GM19468 (cell line): ENCODE data around the gene PLA1A.
"Not testable (repeated sequence)": the region's sequence is repeated elsewhere in the genome, so short reads cannot be mapped to it uniquely, and the experiment has no call there.

Source experiments
- ATAC-seq: cut with Tn5 transposase; IDR thresholded peaks from one replicate; pipeline ENCODE4 v1.9.1; 2021; ENCODE audit warnings: mild to moderate bottlenecking, moderate library complexity, moderate number of reproducible peaks; ENCODE audit not compliant: unreplicated experiment; ENCODE audit errors: extremely low read depth

Gene PLA1A

DNA sequence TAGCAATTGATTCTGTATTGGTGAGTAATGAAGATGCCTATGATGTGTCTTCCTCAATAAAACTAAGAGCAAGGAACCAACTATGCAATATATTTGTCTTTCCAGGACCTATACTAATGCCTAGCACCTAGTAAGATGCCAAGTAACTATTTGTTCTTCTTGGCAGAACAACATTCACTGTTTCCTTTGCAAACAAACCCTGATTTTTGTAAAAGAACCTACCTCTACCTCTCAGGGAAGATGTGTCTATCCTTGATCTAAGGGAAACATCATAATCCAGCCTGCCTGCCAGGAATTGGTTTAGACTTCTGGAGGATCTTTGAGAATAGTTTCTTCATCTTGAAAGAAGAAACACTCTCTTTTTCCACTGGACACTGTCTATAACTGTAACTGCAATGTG lies 22.2 kb upstream of the PLA1A start:
- no peak for ATAC-seq

DNA sequence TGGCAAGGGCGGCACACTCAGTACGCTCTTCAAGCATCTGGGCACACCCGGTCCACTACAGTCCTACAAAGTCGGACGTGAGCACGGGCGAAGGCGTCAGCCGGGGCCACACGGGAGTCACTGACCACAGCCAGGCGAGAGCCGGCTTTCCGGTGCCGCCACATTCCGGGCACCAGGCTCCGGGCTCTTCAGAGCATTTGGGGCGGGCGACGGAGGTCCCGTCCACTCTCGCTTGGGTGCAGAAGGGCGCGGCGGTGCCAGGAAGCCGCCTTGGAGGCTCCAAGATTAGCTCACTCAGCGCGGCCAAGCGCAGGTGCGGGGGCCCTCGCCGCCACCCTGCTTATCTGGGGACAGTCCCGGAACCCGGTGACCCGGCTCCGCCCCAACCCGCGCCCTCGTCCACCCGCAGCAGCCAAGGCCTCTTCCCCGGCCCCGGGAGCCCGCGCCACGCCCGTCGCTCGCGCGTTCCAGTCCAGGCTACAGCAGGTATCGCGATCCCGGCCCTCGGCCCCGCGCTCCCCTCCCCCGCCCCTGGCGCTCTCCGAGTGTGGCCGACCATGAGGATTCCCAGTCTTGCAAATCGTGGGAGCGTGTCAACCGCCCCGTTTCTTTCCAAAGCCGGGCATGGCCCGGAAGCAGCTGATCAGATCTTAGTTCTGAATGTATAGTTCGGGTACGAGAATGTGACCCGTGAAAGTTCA lies 18.2 kb upstream of the PLA1A start, which contains the start of gene ADPRH:
Gene ADPRH, plus strand, starts transcription at position 127 of the 701 bp plus-strand sequence. CDS start 2,678 bp downstream, outside the sequence.
- ATAC-seq: peak; percentile 31

DNA sequence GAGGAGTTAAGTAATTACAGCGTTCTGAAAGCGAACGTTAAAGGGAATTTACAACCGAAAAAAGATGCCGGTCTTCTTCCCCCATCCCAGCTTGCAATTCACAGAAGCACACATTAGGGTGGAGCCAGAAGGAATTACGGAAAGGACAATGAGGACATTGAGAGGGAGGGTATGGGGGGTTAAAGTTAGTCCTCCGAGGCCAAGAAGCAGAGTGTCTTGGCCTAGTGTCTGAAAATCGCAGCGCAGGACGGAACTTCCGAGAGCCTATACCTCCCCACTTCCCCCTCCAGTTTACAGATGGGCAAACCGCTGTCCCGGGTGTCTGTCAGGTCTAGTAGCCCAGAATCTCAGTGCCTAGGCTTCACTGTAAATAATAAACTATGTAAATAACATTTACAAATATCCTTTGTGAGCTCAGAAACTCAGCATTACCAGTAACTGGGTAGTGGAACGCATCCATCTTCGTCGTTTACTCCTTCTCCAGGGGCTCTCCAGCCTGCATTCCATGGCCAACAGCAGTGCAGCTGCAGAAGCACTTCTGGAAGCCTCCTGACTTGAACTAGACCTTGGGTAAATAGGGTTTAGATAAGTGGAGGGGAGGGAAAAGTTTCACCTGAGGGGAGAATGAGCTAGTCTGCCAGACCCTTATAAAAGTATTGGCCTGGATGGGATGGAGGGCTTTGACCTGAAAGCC lies 17.5 kb upstream of the PLA1A start:
- ATAC-seq: peak; percentile 78

DNA sequence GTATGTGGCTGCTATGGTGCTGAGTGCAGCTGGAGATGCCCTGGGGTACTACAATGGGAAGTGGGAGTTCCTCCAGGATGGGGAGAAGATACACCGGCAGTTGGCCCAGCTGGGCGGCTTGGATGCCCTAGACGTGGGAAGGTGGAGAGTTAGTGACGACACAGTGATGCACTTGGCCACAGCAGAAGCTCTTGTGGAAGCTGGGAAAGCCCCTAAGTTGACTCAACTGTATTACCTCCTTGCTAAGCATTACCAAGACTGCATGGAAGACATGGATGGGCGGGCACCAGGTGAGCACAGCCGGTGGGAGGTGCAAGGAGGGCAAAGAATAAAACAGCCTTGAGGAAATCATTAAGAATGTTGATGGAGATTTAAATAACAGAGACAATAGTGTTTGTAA lies 15.5 kb upstream of the PLA1A start:
- no peak for ATAC-seq

DNA sequence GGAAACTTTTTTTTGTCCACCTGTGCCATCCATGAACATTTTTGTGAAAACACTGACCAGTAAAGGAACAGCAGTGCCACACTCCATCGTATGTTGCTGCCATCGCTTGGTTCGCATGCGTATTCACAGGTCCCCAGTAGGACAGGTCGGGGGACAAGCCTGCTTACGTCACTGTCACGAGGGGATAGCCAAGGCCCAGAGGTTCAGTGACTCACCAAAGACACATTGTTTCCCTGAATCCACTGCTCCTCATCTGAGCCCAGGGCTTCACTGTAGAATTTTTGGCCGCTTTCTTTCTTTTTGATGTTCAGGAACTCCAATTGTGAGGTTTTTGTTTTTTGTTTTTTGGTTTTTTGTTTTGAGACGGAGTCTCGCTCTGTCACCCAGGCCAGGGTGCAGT lies 12.5 kb upstream of the PLA1A start:
- no peak for ATAC-seq

DNA sequence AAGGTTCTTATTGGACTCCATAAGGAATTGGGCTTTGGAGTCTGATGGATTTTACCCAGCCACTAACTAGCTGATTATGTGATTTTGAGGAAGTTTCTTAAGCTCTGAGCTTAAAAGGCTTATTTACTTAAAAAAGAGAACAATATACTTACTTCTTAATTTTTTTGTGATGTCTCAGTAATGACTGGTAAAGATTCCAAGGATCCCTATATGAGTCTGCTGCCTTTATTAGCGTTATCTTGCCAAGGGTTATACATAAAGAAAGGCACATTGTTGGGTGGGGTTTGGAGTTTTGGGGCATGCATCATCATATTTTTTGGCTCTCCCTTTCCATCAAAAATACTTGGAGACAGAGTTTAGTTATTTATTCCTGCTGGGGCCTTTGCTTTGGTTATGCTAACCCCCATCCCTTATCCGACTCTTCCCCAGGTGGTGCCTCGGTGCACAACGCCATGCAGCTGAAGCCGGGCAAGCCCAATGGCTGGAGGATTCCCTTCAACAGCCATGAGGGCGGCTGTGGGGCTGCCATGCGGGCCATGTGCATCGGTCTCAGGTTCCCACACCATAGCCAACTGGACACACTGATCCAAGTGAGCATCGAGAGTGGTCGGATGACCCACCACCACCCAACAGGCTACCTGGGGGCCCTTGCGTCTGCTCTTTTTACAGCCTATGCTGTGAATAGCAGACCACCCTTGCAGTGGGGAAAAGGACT lies 11.7 kb upstream of the PLA1A start:
- ATAC-seq: no peak

DNA sequence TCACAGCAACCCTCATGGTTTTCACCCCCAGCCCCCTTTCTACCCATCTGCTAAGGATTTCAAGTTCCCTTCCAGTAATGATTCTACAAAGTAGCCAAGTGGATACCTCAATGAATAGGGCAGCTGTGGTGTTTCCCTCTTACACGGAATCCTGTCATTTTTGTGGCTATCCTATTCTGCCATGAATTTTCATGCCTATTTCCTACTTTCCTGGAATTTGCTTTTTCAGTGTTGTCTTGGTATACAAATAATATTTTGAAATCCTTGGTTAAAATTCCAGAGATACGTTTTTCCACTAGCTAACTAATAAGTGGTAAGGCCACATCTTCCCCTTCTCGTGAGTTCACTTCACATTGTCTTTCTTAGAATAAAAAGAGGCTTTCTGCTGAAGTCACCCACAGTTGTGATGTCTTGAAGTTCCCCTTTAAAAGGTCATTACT lies 10.9 kb upstream of the PLA1A start:
- no peak for ATAC-seq

DNA sequence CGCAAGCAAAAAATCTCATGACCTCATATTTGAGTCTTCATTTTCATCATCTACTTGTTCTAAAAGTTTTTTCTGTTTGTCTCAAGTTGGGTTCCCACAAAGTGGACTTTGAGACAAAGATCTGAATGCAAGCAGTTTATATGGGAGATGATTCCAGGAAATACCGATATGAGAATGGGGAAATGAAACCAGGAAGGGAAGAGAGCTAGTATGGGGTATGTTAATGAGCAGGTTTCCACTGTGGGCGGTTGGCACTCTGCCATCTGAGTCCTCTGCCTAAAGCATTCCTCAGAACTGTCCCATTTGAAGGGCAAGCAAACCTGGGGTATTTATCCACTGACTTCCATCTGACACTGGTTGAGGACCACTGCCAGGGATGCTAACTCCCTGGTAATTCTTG lies 9.6 kb upstream of the PLA1A start:
- no peak for ATAC-seq

DNA sequence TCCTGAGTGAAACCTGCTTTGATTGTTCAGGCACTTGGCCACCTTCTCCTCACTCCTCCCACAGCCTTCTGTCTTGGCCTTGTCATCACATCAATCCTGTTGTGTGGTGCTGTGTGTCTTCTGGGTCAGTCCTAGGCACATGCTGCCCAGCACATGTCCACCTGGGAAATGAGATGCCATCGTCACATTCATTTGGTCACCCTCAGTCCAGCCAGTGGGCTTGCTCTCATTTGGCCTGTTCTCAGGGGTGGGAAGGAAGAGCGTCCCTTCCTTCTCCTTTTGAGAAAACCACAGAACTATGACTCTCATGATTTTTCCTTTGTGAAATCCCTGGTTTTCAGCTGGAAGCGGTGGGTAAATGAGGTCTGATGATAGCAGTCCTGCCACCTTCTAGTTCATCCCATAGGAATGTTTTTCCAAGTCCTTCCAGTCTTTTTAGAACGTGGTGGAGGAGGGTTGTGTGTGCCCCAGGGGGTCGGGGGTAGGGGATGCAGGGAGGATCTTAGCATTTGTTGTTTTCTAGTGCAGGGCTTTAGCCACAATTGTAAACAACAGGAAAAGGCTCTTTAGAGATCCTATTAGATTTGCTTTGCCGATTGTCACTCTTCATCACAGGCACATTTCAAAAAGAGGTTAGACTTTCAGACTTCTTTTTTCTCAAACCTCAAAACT lies 8.4 kb upstream of the PLA1A start:
- ATAC-seq: no peak

DNA sequence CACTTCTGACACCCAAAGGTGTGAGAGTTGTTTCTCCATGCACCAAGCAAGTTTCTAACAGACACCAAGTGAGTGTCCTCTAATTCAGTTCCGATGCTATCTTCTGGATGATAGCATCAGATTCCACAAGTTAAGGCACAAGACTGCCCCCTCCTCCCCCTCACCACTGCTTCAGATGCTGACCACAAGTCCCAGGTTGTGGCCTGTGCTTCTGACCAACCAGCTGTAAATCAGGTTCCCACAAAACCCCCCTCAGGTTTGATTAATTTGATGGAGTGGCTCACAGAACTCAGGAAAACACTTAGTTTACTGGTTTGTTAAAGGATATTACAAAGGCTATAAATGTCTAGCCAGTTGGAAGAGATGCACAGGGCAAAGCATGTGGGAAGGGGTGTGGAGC lies 7.0 kb upstream of the PLA1A start:
- ATAC-seq: no peak

DNA sequence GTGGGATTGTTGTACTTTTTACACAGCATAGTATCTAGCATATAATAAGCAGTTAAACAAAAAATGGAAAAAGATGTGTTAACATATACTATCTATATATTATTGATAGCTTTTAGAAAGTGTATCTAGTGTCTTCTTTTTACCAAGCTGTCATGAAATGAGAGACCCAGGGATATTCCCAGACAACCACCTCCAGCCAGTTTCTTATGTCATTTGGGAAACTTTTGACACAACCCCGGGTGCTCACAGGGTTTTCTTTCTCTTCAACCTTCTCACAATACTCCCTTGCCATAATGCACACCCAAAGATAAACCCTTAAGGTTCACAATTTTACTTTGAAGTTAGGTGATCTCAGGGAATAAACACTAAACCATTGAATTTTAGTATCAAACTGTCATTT lies 4.8 kb upstream of the PLA1A start:
- no peak for ATAC-seq

DNA sequence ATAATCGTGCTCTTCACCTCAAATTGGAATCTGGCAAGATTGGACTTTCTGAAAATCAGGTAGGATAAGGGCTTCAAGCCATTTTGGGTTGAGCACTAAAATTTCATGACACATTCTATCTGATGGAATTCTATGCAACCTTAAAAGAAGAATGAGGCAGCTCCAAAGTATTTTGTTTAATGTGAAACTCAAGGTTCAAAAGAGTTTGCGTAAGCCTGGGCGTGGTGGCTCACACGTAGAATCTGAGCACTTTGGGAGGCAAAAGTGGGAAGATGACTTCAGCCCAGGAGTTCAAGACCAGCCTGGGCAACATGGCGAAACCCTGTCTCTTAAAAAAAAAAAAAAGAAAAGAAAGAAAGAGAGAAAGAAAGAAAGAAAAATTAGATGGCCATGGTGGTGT lies 3.6 kb upstream of the PLA1A start:
- ATAC-seq: no peak

DNA sequence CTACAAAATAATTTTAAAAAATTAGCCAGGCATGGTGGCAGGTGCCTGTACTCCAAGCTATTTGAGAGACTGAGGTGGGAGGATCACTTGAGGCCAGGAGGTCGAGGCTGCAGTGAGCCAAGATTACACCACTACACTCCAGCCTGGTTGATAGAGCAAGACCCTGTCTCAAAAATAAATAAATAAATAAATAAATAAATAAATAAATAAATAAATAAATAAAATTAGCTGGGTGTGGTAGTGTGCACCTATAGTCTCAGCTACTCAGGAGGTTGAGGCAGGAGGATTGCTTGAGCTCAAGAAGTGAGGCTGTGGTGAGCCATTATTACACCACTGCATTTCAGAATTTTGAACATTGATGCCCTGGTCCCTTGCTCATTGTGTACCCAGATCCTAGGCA lies 2.8 kb upstream of the PLA1A start:
- ATAC-seq: not testable (repeated sequence)

DNA sequence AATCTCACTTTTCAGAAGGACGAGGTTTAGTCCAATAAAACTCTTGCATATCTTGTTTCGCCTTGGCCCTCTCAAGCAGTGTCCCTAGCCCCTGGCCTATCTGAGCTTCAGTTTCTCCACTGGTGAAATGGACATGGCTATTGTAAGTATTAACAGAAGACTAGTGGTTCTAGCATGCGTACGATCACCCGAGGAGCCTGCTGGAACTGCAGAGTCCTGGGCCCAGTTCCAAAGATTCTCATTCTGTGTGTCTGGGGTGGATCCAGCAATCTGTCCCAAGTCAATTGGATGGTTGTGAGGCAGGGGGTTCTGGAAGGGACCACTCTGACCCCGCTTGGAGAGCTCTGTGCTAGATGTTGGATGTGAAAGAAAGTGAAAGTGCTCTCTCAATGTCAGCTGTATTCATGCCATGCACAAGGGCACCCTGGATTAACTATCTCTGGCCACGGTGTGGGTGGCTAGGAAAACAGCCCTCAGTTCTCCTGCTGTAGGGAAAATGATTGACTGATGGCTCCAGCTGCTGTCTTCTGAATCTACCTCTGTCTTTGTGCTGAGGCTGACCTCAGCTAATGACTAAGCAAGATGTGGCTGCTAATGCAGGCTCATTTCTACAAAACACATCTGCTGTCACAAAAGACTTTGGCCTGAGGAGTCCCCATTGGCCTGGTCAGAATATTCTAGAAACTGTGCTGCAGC lies 1.9 kb upstream of the PLA1A start:
- no peak for ATAC-seq

DNA sequence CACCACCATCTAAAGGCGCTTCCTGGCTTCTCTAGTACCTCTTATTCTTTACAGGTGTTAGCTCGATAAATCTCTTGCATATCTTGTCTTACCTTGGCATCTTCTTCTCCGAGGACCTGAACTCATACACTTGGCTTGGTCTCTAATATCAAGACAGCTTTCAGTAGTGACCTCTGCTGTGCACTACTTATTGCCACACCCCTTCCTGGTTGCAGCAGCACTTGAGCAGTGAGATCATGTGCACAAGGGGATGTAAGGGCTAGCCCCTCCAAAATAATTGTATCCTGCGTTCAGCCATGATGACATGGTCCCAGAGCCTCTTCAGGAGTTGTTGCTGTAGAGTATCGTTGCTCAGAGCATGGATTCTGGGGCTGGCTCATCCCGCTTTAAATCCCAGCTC lies 1.3 kb upstream of the PLA1A start:
- ATAC-seq: no peak

DNA sequence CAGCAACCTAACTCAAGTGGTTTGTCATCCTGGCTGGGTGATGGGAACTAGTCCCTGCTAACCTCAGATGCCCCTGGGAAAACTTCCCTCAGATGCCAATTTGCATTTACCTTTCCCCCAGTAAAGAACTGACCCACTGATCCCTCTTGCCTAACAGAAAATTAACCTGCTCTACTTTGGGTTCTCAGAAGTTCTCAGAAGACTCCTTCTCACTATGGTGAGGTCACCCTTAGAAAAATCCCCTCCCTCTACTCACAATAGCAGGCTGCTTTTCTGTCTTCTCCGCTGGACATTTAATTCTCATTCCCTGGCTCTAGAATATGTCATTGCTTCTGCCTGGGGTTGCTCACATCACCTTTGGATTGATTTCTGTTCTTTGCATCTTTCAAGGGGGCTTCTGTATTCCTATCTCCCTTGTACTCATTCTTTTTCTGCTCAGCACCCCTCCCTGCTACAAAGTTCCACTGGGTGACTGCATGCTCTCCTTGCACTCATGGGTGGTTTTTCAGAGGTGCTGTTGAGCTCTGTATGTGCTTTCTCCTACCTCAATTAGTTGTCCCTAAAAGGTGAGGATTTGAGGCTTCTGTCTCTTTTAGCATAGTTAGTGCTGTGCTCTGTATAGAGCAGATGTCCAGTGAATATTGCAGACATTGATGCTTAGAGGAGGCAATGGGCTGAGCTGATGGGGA lies 869 bp downstream of the PLA1A start:
- no peak for ATAC-seq

DNA sequence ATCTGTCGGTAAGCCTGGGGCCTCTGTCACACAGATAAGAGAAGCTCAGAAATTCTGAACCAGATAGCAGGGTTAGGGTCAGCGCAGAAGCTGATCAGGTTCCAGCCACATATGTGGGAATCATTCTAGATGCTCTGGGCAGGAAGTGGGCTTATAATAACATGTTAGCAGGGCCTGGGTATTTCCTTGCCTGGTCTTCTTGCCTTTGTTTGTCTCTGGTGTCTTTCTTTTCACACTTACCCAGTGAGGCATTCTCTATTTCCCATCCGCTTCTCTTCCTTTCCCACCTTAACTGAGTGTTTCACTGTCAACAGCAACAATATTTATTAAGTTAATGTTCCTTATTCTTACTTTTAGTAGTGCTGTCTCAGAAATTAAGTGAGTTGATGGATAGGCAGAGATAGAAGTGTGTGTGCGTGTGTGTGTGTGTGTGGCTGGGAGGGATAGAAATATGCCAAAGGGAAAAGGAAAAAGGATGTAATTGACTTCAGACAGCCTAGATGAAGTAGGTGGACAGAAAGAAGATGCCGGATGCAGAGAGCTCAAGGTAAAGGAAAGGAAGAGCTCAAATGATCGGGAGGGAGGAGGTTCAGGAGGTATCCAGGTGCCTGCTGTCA lies 2.0 kb downstream of the PLA1A start:
- no peak for ATAC-seq

DNA sequence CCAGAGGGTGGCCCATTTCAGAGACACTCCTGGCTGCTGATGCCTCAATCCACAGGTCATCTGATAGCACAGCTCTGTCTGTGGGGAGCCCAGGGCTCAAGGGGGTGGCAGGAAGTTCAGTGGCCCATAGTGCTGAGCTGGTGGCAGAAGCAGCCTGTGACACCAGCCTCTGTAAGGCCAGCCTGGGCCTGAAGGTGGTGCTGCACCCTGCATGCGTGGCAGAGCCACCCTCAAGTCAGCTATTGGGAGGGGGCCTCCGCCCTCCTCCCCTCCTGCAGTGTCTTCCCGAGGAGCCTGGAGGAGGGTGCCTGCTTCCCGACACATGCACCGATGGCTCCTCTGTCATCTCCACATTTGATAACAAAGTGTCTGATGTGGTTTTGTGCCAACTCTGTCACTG lies 3.0 kb downstream of the PLA1A start:
- ATAC-seq: peak; percentile 69

DNA sequence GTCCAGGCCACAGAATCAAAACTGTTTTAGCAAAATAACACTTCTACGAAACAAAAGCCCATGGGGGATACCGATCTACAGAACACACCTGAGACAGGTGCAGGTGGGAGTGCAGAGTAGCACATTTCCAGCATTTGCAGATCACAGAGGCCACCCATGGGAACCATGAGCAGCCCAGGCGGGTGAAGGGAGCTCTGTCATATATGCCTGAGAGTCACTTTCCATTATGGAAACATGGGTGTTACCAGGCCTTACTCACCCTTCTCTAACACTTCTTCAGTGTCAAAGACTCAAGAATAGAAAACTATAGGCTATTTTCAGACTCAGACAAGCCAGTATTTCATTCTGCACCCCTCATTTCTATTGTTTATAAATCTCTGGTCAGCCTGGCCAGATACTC lies 3.5 kb downstream of the PLA1A start:
- no peak for ATAC-seq
